Endothelial cell of umbilical vein (primary cell): ENCODE measurements around the gene DLGAP5. TPM values are rescaled to one million over a fixed set of nuclear protein-coding genes. Genes with fewer than 3 reads are reported as not detected.

ENCODE experiments used
- BruUV-seq: library from RNA; stranded (reverse); fragments of 400-500 nt; replicated peaks from 2 replicates; lab custom pipeline; 2021; lab: Mats Ljungman, UMichigan
- CTCF ChIA-PET: fragments of 300-600, 350-600 bp; sonication (Branson Sonifier 250); formaldehyde crosslinking; loops from one replicate; lab custom pipeline; 2021; ENCODE audit warnings: antibody characterized with exemption, inconsistent platforms; lab: Charles Lee
- POLR2A ChIA-PET: fragments of 300-600, 350-600 bp; sonication (Branson Sonifier 250); formaldehyde crosslinking; loops from one replicate; lab custom pipeline; 2021; ENCODE audit warnings: antibody characterized with exemption, inconsistent platforms; lab: Charles Lee
- DNase-seq: peaks from one replicate; pipeline ENCODE4 v3.0.0-alpha.2; 2011; ENCODE audit warnings: low read depth, low spot score
- FAIRE-seq: peaks from 2 replicates; lab custom pipeline; 2011; peaks lifted over from hg19 to GRCh38; lab: Jason Lieb, UNC
- H2AFZ ChIP-seq: 2 replicates; pipeline ENCODE4 v1.6.0; 2012; ENCODE audit warnings: low read depth, low read length, control low read depth, inconsistent platforms
- H3K27ac ChIP-seq: 2 replicates; pipeline ENCODE4 v1.5.1; 2011; ENCODE audit warnings: low read depth, mild to moderate bottlenecking, control low read depth, low read length, moderate library complexity; ENCODE audit not compliant: insufficient read depth
- H3K27me3 ChIP-seq, 2 experiments: 2 replicates each; pipeline versions ENCODE4 v1.6.0 to v1.6.1; 2011; ENCODE audit warnings: low read length in 2 of 2, mixed read lengths in 1 of 2; ENCODE audit not compliant: control insufficient read depth in 2 of 2, insufficient read depth in 2 of 2
- H3K36me3 ChIP-seq, 2 experiments: 2 replicates in 1 of 2; 3 replicates in 1 of 2; pipeline ENCODE4 v1.5.1; 2011; ENCODE audit warnings: low read length in 2 of 2, mild to moderate bottlenecking in 1 of 2, moderate library complexity in 1 of 2; ENCODE audit not compliant: control insufficient read depth in 2 of 2, insufficient read depth in 2 of 2; ENCODE audit errors: extremely low read depth in 1 of 2
- H3K4me1 ChIP-seq: 3 replicates; pipeline ENCODE4 v1.5.1; 2011; ENCODE audit warnings: mild to moderate bottlenecking, low read length; ENCODE audit not compliant: control insufficient read depth, insufficient read depth; ENCODE audit errors: extremely low read depth
- H3K4me2 ChIP-seq: 2 replicates; pipeline ENCODE4 v1.6.1; 2011; ENCODE audit warnings: low read length, control low read depth, mixed read lengths; ENCODE audit not compliant: insufficient read depth
- H3K4me3 ChIP-seq, 3 experiments: fragments of 200-600 bp in 1 of 3; sonication (generic), shearing (Covaris generic) in 1 of 3; replicated peaks in 1 of 3; 2 replicates each; pipeline ENCODE4 v1.5.1; 2011 to 2016; ENCODE audit warnings: control low read depth in 3 of 3, low read length in 3 of 3, mild to moderate bottlenecking in 2 of 3, inconsistent platforms in 1 of 3, low read depth in 1 of 3, moderate library complexity in 1 of 3; ENCODE audit not compliant: insufficient read depth in 1 of 3
- H3K79me2 ChIP-seq: 2 replicates; pipeline ENCODE4 v1.6.0; 2012; ENCODE audit warnings: low read length, inconsistent platforms; ENCODE audit not compliant: control insufficient read depth, insufficient read depth
- H3K9ac ChIP-seq: replicated peaks from 2 replicates; pipeline ENCODE3; 2011; ENCODE audit warnings: low read length, control low read depth; ENCODE audit not compliant: insufficient read depth; ENCODE audit errors: extremely low read depth
- H3K9me1 ChIP-seq: replicated peaks from 3 replicates; pipeline ENCODE4 v1.6.0; 2011; ENCODE audit warnings: mild to moderate bottlenecking, low read length; ENCODE audit not compliant: control insufficient read depth, insufficient read depth; ENCODE audit errors: extremely low read depth
- H3K9me3 ChIP-seq: replicated peaks from 2 replicates; pipeline ENCODE4 v1.5.1; 2012; ENCODE audit warnings: low read length, inconsistent platforms; ENCODE audit not compliant: control insufficient read depth, insufficient read depth
- H4K20me1 ChIP-seq: replicated peaks from 2 replicates; pipeline ENCODE3; 2011; ENCODE audit warnings: mild to moderate bottlenecking, low read length; ENCODE audit not compliant: control insufficient read depth, insufficient read depth; ENCODE audit errors: extremely low read depth
- EZH2 ChIP-seq: IDR thresholded peaks from 2 replicates; pipeline ENCODE4 v1.6.1; 2012; ENCODE audit warnings: borderline replicate concordance, low read depth, mild to moderate bottlenecking, moderate library complexity, low read length, inconsistent platforms; ENCODE audit not compliant: severe bottlenecking
- FOS ChIP-seq: IDR thresholded peaks from 2 replicates; pipeline ENCODE4 v1.6.1; 2011; ENCODE audit warnings: mild to moderate bottlenecking, low read length, moderate library complexity, borderline replicate concordance; ENCODE audit not compliant: insufficient read depth
- GATA2 ChIP-seq: IDR thresholded peaks from 2 replicates; pipeline ENCODE4 v1.7.0; 2011; ENCODE audit warnings: low read depth, mild to moderate bottlenecking, moderate library complexity, mixed read lengths, low read length; ENCODE audit not compliant: insufficient read length, insufficient read depth
- JUN ChIP-seq: IDR thresholded peaks from 2 replicates; pipeline ENCODE4 v1.6.1; 2011; ENCODE audit warnings: borderline replicate concordance, low read depth; ENCODE audit not compliant: insufficient read length, insufficient read depth
- MYC ChIP-seq: IDR thresholded peaks from one replicate; pipeline ENCODE4 v1.6.1; 2011; ENCODE audit warnings: mild to moderate bottlenecking, low read depth, low read length
- POLR2A ChIP-seq: IDR thresholded peaks from 2 replicates; pipeline ENCODE4 v1.6.1; 2012; ENCODE audit warnings: low read depth, mild to moderate bottlenecking, control low read depth, low read length
- POLR2AphosphoS5 ChIP-seq: IDR thresholded peaks from 2 replicates; pipeline ENCODE4 v1.6.1; 2012; ENCODE audit warnings: low read depth, mild to moderate bottlenecking, control low read depth, low read length, moderate library complexity; ENCODE audit not compliant: insufficient read depth
- dilution Hi-C: fragments of 300-500 bp; cut with MboI; formaldehyde crosslinking; loops from one replicate; pipeline ENCODE4 v1.15.0; 2019; ENCODE audit warnings: low sequenced_read_pairs; ENCODE audit not compliant: extremely low pct_ligation_motif_present
- intact Hi-C: fragments of 100-400 bp; cut with micrococcal nuclease; formaldehyde crosslinking; loops from one replicate; pipeline ENCODE4 v1.10.0; 2022
- polyA plus RNA-seq, 4 experiments: library from polyadenylated mRNA; depleted of rRNA in 3 of 4; stranded (reverse) in 3 of 4; unstranded in 1 of 4; fragments of >200 nt; gene quantifications; 2 replicates each; pipeline versions ENCODE4 v1.2.1 to v1.2.3, GENCODE V29; 2011 to 2012; ENCODE audit warnings: missing spikeins in 1 of 4
- total RNA-seq: library from RNA; stranded (reverse); gene quantifications from 2 replicates; pipeline ENCODE4 v1.2.3, GENCODE V29; 2021
- TF ChIP-seq, protein P1 (sequence below), 2 donors: IDR thresholded peaks; 1 replicate in 1 of 2; 2 replicates in 1 of 2; pipeline ENCODE4 v1.5.1; 2011; ENCODE audit warnings: low read length in 2 of 2, mild to moderate bottlenecking in 2 of 2, moderate library complexity in 2 of 2, control low read depth in 1 of 2, inconsistent platforms in 1 of 2, low read depth in 1 of 2; ENCODE audit not compliant: insufficient read depth in 1 of 2; ENCODE audit errors: extremely low read depth in 1 of 2
- TF ChIP-seq, protein P2 (sequence below): IDR thresholded peaks from 2 replicates; pipeline ENCODE4 v1.6.1; 2011; ENCODE audit not compliant: insufficient read depth, insufficient read length

Gene DLGAP5
- total and polyA plus RNA-seq, 2 donors (not counting 3 experiments of a cell fraction or from before 2014, with no cell fraction given), result 8.3 to 83.2 TPM

DNA sequence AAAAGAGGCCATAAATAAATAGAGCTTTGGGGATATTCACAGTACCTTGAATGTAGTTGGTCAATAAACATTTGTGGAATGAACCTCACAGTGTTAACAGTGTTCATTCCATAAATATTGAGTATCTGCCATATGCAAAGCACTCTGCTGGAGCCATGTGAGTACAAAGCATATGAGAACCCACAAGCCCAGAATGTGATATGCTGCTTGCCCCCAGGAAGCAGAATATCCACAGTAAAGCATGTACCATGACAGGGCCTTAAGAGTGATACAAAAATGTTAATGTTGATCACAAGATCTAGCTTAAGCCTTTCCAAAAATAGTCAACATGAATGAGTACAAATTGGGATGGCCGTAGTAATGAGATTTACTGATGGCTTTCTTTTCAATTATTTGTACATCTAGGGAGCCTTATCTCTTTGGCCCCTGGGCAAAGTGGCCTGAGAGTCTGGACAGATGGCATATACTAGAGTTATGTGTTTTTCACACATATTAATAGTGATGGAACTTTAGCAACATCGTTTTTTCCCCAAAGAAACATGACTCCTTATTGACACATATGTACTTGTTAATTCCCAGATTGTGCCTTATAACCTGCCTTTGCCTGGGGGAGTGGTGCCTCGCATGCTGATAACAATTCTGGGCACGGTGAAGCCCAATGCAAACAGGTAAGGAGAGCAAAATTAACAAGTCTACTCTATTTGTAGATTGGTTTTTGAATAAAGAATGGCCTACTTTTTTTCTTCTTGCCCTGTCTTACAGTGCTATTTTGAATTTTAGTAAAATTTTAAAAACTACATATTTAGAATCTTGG lies 51.5 kb downstream of the DLGAP5 start:
- Histone ChIP-seq H3K27me3 (no peaks in the 10 kb centered on the region), H3K79me2 (peaks cover 2% of the 10 kb centered on the region), H3K9ac (no peak overlapping the region), H3K4me2 (no peak overlapping the region), H3K36me3 (peaks cover 4 to 17% of the 10 kb centered on the region in 2 experiments), H4K20me1 (no peaks in the 10 kb centered on the region), H3K27ac (no peak overlapping the region), H2AFZ (no peak overlapping the region), H3K4me3 (no peak overlapping the region), H3K4me1 (peaks cover 13% of the 10 kb centered on the region), H3K9me3 (no peaks in the 10 kb centered on the region), H3K9me1 (no peaks in the 10 kb centered on the region)
- CTCF ChIA-PET, result interaction anchor here (0.6 to 3.8 kb wide), 3 partner anchors 10 to 51 kb away, joined by 3 to 34 read pairs (median 4); no protein-coding TSS in a partner anchor
- intact Hi-C loops, result no loop called here
- DNase-seq (no peak), FAIRE-seq (no peak)
- dilution Hi-C loops, result no loop called here
- TF ChIP-seq GATA2 (no peak), POLR2AphosphoS5 (no peak), POLR2A (no peak), MYC (no peak), FOS (no peak), JUN (no peak), EZH2 (no peak)
- TF ChIP-seq, protein P1, sequence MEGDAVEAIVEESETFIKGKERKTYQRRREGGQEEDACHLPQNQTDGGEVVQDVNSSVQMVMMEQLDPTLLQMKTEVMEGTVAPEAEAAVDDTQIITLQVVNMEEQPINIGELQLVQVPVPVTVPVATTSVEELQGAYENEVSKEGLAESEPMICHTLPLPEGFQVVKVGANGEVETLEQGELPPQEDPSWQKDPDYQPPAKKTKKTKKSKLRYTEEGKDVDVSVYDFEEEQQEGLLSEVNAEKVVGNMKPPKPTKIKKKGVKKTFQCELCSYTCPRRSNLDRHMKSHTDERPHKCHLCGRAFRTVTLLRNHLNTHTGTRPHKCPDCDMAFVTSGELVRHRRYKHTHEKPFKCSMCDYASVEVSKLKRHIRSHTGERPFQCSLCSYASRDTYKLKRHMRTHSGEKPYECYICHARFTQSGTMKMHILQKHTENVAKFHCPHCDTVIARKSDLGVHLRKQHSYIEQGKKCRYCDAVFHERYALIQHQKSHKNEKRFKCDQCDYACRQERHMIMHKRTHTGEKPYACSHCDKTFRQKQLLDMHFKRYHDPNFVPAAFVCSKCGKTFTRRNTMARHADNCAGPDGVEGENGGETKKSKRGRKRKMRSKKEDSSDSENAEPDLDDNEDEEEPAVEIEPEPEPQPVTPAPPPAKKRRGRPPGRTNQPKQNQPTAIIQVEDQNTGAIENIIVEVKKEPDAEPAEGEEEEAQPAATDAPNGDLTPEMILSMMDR (IDR thresholded peaks at IDR 0.05; ENCODE audit: extremely low read depth in 1 of 2, insufficient read depth in 1 of 2, low read depth in 1 of 2, low read length in 2 of 2), result no peak
- TF ChIP-seq, protein P2, sequence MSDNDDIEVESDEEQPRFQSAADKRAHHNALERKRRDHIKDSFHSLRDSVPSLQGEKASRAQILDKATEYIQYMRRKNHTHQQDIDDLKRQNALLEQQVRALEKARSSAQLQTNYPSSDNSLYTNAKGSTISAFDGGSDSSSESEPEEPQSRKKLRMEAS, result no peak
- BruUV-seq, result no TSS peak
- POLR2A ChIA-PET, result no interaction called here
